BE2C (cell line): ENCODE results near the gene NRSN2.

Source experiments
- DNase-seq: peaks from one replicate; pipeline ENCODE4 v3.0.0-alpha.2; 2020
- H3K27me3 ChIP-seq: fragments of 250-450 bp; sonication (Bioruptor Pico); 2 replicates; pipeline ENCODE4 v1.5.1; 2020; ENCODE audit warnings: mild to moderate bottlenecking
- H3K36me3 ChIP-seq: fragments of 250-450 bp; sonication (Bioruptor Pico); 2 replicates; pipeline ENCODE4 v1.5.1; 2020; ENCODE audit warnings: mild to moderate bottlenecking
- H3K4me1 ChIP-seq: fragments of 250-450 bp; sonication (Bioruptor Pico); 2 replicates; pipeline ENCODE4 v1.5.1; 2020
- H3K4me3 ChIP-seq: 2 replicates; pipeline ENCODE4 v1.5.1; 2011; ENCODE audit warnings: low read depth, low read length
- H3K9me3 ChIP-seq: fragments of 250-450 bp; sonication (Bioruptor Pico); 2 replicates; pipeline ENCODE4 v1.5.1; 2020
- TF ChIP-seq, protein P1 (sequence below): IDR thresholded peaks from 2 replicates; pipeline ENCODE4 v1.5.1; 2012; ENCODE audit warnings: mild to moderate bottlenecking, low read depth, low read length

Gene NRSN2

GRCh38 chr20:403582-403957 is 56.7 kb downstream of the NRSN2 start:
- Histone ChIP-seq H3K4me1 (no peaks in the 10 kb centered on the region; the same call in 1 of the 2 replicates), H3K9me3 (no peaks in the 10 kb centered on the region), H3K36me3 (no peaks in the 10 kb centered on the region), H3K27me3 (no peaks in the 10 kb centered on the region), H3K4me3 (no peak overlapping the region)
- TF ChIP-seq, protein P1, sequence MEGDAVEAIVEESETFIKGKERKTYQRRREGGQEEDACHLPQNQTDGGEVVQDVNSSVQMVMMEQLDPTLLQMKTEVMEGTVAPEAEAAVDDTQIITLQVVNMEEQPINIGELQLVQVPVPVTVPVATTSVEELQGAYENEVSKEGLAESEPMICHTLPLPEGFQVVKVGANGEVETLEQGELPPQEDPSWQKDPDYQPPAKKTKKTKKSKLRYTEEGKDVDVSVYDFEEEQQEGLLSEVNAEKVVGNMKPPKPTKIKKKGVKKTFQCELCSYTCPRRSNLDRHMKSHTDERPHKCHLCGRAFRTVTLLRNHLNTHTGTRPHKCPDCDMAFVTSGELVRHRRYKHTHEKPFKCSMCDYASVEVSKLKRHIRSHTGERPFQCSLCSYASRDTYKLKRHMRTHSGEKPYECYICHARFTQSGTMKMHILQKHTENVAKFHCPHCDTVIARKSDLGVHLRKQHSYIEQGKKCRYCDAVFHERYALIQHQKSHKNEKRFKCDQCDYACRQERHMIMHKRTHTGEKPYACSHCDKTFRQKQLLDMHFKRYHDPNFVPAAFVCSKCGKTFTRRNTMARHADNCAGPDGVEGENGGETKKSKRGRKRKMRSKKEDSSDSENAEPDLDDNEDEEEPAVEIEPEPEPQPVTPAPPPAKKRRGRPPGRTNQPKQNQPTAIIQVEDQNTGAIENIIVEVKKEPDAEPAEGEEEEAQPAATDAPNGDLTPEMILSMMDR, result no peak
- no peak for DNase-seq

GRCh38 chr20:404088-404487 is 57.2 kb downstream of the NRSN2 start:
- H3K9me3 ChIP-seq, result no peaks in the 10 kb centered on the region
- H3K36me3 ChIP-seq, result no peaks in the 10 kb centered on the region
- H3K4me1 ChIP-seq, result no peaks in the 10 kb centered on the region; the same call in 1 of the 2 replicates
- DNase-seq, result no peak
- no peaks in the 10 kb centered on the region for H3K27me3 ChIP-seq
- TF ChIP-seq, protein P1, result no peak
- no peak overlapping the region for H3K4me3 ChIP-seq
